ENCODE results near the gene SVIL.
"Not testable (repeated sequence)": the region's sequence is repeated elsewhere in the genome, so short reads cannot be mapped to it uniquely, and the experiment has no call there.

Gene SVIL

DNA sequence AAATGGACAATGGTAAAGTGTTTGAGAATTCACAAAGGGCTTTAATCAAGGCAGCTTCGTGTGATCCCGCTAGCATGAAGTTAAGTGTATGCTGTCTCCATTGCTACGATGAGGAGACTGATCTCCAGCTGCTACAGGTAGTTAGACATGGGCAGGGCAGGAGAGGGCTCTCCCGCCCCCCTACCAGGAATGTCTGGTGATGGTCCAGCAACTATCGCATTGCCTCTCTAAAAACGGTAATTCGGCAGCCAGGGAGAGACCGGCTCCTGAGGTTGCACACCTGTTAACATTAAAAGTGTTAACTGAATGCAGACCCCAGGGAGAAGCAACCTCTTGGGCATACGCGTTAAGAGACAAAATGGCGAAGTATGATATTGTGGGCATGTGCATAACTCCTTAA, 37.9 kb downstream of the SVIL start:
- no peak for DNase-seq

DNA sequence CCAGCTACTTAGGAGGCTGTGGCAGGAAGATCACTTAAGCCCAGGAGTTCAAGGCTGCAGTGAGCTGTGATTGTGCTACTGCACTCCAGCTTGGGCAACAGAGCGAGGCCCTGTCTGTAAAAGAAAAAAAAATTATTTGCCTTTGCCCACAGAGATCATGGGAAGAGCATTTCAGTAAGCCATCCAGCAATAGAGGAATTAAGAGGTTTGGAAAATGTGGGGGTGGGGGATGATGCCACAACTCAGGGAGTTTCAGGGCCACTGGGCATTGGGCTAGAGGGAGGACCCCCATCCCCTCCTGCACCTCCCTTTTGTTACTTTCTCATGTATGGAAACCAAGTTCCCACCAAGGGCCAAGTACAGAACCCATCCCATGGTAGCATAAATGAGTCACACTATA, 38.4 kb downstream of the SVIL start:
- no peak for DNase-seq

DNA sequence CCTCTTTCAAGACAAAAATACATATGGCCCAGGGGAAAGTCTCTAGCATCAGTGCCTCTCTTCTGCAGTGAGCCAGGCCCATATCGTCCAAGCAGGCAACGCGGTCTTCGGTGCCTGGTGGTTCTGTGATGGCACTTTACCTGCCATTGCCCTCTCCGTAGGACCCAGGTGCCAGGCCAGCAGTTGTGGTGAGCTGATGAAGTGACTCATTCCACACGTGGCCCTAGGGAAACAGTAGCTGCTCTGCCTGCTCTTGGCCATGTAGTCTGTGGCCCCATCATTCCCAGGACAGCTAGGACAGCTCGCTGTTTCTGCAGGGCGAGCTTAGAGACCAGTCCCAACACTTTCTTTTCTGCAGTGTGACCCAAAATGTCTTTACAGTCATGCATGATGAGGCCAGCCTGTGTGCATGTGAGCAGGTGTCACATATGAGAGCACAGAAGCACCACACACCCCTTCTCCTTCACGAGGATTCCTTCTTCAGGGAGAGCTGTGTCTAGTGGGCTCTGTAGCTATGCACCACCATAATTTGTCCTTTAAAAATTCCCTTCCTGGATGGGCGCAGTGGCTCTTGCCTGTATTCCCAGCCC, 39.0 kb downstream of the SVIL start:
- DNase-seq: no peak

DNA sequence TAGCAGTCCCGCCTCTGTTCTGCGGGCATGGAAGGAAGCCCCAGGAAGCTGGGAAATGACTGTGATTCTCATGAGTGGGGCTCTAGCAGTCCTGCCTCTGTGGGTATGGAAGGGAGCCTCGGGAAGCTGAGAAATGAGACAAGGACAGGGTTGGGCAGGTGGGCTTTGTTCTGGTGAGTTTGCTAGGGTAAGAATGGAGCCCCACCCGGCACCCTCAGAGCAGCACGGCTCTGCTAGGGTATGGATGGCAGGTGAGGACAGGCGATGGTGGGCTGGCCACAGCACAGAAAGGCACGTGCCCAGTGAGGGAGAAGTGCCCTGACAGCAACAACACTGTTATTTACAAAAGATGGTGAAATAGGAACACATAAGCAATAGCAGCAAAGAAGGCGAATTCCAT, 39.6 kb downstream of the SVIL start:
- DNase-seq: no peak

DNA sequence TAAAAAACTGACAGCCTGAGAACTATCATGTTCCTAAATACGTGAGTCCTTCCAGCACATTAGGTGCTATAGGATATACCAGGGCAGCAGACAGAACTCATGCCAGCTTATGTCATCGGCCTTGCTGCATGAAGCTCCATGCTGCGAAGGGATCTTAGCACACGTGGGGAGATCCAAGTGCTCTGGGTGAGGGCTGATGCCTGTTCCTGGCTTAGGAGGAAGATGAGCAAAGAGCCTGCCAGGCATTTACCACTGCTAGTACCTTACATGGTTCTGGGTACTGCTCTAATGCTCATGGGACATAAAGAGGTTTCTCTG, 43.2 kb downstream of the SVIL start:
- no peak for DNase-seq

DNA sequence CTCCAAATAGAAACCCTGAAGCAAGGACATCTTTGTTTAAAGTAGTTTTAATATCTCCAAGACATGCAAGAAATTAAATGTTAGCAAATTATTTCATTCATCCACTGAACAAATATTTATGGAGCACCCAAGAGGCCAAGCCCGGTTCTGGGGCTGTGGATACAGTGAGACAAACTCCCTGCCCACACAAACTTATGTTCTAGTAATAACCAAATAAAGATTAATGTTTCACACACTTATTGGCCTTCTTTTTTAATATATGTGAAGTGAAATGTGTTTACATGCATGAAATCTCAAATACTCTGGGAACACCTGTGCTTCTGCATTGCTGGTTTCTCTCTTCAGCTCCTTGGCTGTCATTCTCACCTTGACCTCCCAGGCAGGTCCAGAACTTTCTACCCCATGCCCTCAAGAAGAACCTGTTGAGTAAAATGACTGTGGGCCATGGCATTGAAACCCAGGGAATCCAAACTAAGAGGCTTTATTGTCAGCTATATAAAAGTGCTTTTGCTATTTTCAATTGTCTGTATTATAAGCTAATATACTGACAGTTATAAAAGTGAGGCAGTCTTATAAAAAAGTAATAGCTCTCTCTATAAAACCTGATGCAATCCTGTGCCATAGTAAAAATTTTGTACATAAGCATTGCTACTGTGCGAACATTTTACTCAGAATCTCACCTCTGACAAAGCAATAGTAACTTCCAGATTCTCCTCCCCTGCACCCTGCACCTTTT, 43.7 kb downstream of the SVIL start:
- no peak for DNase-seq

DNA sequence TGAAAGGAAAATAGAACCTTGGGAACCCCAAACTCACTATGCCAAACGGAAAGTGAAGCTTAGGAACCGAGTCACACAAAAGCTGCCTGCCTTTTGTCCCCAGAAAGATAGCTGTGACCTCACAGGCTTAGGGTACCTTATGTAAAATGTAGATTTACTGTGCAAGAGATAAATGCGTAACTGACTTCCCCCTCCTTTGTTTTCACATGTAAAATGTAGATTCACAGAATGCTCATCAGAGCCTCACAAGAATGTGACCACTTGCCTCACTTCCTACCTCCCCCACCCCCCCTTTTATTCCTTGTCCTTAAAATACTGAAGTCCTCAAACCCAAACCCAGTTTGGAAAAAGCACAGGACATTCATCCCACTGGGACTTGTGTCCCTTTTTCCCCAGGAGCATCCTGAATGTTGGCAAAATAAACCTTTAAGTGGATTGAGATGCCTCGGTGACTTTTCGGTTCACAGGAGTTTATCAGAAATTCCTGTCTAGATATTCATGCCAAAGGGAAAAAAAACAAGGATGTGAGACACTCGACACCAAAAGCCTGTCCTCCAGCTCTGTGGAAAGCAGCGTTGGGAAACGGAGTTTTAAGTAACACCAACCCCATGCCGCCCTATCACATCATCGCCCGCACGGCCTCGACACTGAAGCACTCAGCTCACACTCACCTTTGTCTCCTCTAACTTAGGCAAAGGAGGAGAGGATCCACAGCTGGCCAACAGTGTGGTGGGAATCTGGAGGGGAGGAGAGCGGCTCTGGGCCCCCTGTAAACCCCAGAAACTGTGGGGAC, 45.9 kb downstream of the SVIL start:
- DNase-seq: no peak

DNA sequence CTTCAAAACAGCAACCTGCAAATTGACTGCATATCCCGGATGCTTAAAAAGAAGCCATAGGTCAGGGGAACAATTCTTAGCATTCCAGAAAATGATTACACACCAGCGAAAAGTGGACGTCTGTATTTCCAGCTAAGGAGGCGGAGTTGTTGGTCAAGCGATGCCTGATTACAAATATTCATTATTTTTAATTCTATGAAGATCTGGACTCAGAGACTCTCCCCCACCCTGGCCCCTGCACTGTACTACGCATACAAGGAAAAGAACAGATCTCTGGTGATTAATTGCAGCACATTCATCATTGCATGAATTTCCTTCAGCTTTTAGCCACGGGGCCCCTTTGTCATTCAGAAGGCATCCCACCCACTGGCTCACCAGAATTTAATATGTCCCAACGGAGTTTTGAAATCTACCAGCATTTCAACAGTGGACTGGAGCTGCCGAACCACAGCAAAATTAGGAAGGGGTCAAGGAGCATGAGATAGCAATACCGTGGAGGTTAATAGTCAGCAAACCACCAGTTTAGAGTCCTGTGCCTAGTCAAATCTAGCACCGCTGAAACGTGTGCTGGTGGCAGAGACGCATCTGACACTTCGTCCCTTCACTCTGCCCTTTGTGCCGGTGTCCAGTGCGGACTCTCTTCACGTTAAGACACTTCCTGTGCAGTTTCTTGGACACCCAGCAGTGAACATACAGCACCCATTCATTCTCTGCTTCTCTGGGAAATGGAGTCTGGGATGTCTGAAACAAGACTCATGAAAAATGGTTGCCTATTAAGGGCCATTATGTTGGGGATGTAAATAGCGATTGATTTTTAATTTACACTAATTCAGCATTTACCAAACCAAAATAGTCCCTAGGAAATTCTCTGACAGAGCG, 46.8 kb downstream of the SVIL start:
- not testable (repeated sequence) for DNase-seq

DNA sequence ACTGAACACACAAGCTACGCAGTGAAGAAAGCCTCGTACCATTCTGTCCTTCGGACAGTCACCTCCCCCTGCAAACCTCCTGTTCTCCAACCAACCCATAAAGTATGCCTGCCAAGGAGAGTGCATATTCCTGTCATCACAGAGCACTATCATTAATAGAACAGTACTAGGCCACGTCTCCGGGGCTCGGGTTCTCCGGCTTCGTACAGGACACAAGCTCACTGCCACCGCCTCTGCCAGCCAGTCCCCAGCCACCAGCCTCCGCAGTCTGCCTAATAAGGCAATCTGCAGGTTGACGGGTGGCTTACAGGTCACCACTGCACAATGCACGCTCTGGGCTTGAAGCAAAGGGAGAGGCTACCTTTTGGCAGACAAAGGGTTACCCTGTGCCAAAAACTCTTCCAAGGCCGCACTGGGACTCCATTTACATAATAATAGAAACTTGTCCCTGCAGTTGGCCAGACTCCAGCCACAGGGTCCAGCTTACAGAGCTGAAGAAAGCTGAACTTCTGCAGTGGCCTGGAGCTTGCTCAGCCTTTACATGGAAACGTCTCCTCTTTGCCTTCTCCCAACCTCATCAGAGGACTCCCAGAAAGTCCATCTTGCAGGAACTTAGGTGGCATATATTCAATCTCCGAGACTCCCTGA, 47.5 kb downstream of the SVIL start:
- DNase-seq: not testable (repeated sequence)

DNA sequence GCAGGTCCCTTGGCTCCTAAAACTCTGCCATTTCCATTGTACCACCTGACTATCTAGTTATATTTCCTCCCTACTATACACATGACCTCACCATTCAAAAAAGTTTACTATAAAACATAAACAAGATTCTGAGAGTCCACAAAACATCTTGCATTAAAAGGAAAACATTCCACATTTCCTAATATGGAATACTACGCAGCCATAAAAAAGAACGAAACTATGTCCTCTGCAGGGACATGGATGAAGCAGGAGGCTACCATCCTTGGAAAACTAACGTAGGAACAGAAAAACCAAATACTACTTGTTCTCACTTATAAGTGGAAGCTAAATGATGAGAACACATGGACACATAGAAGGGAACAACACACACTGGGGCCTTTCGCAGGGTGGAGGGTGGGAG, 48.3 kb downstream of the SVIL start:
- DNase-seq: no peak

DNA sequence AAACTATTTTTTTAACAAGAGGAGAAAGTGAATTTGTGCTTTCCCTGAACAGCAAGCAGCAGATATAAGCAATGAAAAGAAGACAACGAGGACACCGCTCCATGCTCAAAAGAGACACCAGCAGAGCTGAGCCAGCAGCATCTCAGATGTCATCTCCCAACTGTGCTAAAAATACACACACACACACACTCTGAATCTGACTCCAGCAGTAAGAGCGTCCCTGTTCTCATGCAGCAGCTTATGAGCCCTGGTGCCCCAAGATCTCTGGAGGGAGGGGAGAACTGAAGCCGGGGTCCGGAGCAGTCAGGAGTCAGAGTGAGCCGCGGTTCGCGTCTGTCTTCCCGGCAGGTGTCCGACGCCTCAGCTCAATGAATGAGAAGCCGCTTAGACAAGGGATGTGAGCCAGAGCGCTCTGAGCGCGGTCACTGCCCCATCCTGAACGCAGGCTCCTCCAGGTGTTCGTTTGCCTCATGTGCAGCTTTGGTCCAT, 49.2 kb downstream of the SVIL start:
- DNase-seq: no peak

DNA sequence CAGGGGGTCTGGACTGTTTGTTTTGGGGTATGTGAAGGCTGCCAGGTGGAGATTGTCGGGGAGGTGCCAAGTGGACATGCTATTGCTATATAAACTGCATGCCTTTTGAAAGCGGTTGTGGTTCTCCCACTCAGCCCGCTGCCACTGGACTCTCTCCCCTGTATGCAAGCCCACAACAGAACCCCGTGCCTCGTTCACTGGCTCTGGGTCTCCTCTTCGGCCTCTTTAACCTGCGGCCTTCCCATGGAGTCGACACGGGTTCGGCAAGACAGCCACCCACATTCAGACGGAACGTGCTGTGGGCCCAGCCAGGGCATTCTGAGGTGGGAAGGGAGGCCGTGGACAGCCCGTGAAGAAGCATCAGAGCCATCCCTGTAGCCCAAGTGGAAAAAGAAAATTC, 50.3 kb downstream of the SVIL start:
- DNase-seq: no peak

DNA sequence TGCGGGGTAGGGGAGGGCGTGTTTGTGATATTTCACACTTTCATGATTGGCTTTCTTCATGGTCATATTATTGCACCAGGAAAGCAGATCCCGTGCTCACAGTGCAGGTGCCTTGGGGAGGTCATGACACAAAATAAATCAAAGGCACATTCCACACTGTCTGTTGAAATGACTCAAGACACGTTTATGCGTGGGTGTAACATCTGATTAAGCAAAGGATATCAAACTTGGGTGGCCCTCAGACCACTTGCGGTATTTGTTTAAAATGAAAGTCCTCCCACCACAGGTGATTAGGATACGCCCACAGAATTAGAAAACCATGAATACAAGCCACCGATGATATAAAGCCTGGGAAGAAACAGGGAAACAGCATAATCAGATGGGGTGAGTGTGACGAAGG, 51.1 kb downstream of the SVIL start:
- no peak for DNase-seq

DNA sequence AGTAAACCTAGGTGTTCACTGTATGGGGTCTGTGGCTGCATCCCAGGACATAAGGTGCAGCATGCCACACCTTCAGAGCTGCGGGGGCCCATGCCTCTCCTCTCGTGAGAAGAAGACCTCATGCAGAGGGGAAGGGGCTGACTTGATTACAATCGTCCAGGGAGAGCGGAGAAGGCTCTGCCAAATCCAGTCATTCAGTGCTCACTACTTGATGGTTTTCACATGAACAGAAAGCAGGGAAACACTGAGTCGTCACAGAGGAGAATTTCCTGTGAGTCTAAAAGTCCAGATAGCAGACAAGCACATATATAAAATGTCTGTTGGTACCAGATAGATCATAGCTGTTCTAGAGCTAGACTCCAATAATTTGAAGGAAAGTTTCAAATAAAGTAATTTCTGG, 52.0 kb downstream of the SVIL start:
- DNase-seq: peak in 1 of 2 donors; percentile 27

DNA sequence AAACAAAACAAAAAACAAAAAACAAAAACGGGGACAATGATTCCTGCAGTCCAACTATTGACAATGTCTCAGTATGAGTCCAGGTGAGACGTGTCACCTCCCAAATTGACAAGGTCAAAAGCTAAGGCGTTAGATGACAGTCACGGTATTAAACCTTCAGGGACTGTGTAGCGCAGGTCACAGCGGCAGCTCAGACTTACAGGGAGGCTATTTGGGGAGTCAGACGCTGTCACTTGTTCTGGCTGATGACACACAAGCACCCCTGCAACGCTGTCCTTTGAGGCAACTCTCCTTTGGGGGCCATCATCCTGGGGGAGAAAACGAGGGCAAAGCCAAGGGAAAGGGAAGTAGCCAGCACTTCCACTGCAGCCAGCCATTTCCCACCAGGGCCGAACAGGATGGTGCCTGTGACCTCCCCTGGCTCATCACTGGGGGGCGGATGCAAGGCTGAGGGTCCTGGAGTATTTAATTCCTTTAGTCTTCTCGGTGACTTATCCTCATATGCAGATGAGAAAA, 55.3 kb downstream of the SVIL start:
- DNase-seq: no peak

DNA sequence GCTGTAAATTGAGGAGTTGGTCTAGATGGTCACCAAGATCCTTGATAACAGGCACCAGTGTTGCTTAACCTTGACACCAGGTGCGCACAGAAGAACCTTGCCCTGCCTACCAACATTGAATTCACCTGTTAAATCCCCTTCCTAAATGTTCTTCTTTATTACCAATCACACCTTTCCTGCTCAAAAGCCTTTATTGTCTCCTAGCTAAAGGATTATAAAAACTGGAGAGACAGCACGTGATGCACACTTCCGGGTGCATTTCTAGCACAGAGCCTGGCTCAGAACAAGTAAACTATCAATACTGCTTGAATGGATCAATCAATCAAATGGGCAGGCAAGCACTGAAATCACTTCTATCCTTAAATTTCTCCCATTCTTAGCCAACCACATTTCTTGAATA, 56.3 kb downstream of the SVIL start:
- DNase-seq: no peak

DNA sequence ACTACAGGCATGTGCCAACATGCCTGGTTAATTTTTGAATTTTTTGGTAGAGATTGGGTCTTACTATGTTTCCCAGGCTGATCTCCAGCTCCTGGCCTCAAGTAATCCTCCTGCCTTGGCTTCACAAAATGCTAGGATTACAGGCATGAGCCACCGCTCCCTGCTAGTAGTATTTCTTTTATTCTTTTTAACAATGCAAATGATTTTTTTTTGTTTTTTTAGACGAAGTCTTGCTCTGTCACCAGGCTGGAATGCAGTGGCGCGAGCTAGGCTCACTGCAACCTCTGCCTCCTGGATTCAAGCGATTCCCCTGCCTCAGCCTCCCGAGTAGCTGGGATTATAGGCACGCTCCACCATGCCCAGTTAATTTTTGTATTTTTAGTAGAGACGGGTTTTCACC, 58.1 kb downstream of the SVIL start:
- no peak for DNase-seq

DNA sequence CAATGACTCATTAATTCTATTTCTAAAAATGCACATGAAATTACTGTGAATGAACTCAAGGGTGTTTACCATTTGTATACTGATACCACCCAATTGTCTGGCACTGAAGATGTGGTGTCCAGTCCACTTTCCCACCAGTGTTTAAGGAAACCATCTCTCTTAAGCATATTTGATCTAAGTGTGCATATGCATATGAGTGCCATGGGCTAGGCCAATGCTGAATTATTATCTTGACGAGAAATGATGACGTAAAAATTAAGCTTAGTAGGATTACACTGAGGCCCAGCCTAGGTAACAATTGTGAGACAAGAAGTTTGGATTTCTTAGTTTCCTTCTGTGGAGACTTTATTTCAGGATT, 59.7 kb downstream of the SVIL start:
- DNase-seq: no peak

DNA sequence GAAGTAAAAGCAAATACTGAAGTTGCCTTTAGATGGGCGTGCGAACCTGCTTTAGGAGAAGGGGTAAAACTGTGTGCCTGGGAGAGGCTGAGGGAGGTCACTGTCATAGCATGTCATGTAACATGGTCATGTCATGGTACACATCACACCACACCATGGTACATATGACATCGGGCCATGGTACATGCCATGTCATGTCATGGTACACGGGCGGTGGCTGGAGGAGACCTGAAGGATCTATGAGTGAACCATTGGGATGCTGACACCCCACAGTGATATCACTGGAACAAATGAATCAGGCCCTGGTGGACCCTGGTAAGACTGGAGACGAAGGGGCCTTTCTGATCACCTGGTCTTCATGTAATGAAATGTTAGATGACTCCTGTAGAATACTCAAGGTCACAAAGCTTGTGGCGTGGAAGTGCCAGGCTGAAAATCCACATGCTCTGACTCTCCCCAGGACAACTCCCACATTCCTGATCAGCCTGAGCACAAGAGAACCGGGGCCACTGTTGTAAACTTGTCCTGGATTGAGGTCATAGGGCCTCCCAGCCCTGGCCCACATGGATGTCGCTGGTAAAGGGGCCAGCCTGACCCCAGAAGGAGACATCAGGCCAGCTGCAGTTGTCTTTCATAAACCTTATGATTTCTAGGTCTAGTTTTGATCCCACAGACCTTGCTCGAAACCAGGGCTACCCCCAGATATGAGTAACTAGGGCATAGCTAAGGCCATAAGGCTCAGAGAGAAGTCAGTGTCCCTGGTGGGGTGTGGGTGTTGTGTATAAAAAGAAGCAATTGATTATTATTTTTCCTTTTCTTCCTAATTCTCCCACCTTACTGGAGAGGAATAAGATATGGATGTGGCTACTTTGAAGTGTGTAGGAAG, 60.3 kb downstream of the SVIL start:
- not testable (repeated sequence) for DNase-seq

DNA sequence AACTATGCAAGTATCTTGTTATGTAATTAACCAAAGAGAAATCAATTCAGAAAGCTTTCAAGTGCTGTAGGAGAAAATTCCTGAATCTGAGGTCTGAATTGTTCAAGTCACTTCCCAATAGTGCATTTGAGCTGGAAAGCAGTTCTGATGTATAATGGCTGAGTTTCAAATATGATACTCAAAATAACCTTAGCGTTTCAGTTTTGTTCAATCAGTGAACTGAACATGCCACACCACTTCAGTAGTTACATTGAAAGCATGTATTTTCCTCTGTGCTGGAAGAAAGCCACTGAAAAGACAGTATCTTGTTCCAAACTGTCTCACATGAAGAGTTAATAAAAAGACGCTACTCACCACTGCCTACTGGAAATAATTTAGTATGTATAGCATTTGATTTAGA, 64.5 kb downstream of the SVIL start:
- not testable (repeated sequence) for DNase-seq

DNA sequence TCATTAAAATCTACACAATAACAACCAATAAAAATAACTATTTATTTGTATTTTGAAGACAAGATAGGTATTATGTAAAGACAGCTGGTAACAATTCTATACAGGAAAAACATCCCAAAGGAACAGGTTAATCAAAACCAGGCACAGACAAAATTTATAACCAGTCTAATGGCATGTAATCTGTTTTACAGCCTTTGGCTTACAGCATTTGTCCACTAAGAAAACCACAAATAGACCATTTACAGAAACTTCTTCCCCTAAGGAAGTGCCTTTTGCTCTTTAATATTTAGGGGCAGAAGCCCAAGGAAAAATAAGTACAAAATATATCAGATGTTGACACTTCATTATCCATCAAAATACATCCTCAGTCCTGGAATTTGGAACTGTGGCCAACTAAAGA, 65.0 kb downstream of the SVIL start:
- DNase-seq: no peak
